Dedifferentiated amniotic fluid mesenchymal stem cell (primary cell): ENCODE results near the gene HIP1R.
A peak's percentile ranks its signal among the peaks of the same experiment; 100 is the strongest.
"Not testable (repeated sequence)": the region's sequence is repeated elsewhere in the genome, so short reads cannot be mapped to it uniquely, and the experiment has no call there.

ENCODE experiments used
- DNase-seq: peaks from one replicate; pipeline ENCODE4 v3.0.0-alpha.2; 2016; ENCODE audit errors: extremely low spot score

The HIP1R gene

GRCh38 chr12:122872815-122873361, 37.6 kb downstream of the HIP1R start:
- no peak for DNase-seq

GRCh38 chr12:122873540-122873939, 38.3 kb downstream of the HIP1R start:
- no peak for DNase-seq

GRCh38 chr12:122874081-122874480, 38.8 kb downstream of the HIP1R start:
- DNase-seq: no peak

GRCh38 chr12:122875590-122876220, 40.4 kb downstream of the HIP1R start:
- no peak for DNase-seq

GRCh38 chr12:122876281-122876680, 41.0 kb downstream of the HIP1R start:
- DNase-seq: not testable (repeated sequence)

GRCh38 chr12:122876731-122877130, 41.5 kb downstream of the HIP1R start:
- DNase-seq: no peak

- DNase-seq: no peak
These were observed 43.7 kb downstream of the HIP1R start for GRCh38 chr12:122878780-122879612.

- no peak for DNase-seq
These were observed 45.0 kb downstream of the HIP1R start for GRCh38 chr12:122880155-122880667.

GRCh38 chr12:122880668-122881067, 45.4 kb downstream of the HIP1R start:
- no peak for DNase-seq

GRCh38 chr12:122882908-122883558, 47.8 kb downstream of the HIP1R start:
- DNase-seq: no peak

GRCh38 chr12:122884091-122884826, 49.0 kb downstream of the HIP1R start:
- DNase-seq: no peak

- DNase-seq: no peak
These were observed 49.6 kb downstream of the HIP1R start for GRCh38 chr12:122884860-122885259.

- DNase-seq: no peak
These were observed 50.9 kb downstream of the HIP1R start for GRCh38 chr12:122886161-122886560.

GRCh38 chr12:122886851-122887818, 51.9 kb downstream of the HIP1R start:
- no peak for DNase-seq

- no peak for DNase-seq
These were observed 52.6 kb downstream of the HIP1R start for GRCh38 chr12:122887819-122888212.

GRCh38 chr12:122888232-122888752, 53.0 kb downstream of the HIP1R start:
- DNase-seq: no peak

GRCh38 chr12:122889761-122890520, 54.7 kb downstream of the HIP1R start:
- DNase-seq: no peak

GRCh38 chr12:122891661-122892525, 56.6 kb downstream of the HIP1R start:
- peak; percentile 51 for DNase-seq
